Activated gamma-delta T cell treated with anti-CD3 and anti-CD28 coated beads, Interleukin-2, amount 50 U/mL, for 16 hours (primary cell): ENCODE data around the gene NELL2.

Experiments
- DNase-seq: peaks from one replicate; pipeline ENCODE4 v3.0.0-alpha.2; 2020; ENCODE audit warnings: low read depth

The NELL2 gene

DNA sequence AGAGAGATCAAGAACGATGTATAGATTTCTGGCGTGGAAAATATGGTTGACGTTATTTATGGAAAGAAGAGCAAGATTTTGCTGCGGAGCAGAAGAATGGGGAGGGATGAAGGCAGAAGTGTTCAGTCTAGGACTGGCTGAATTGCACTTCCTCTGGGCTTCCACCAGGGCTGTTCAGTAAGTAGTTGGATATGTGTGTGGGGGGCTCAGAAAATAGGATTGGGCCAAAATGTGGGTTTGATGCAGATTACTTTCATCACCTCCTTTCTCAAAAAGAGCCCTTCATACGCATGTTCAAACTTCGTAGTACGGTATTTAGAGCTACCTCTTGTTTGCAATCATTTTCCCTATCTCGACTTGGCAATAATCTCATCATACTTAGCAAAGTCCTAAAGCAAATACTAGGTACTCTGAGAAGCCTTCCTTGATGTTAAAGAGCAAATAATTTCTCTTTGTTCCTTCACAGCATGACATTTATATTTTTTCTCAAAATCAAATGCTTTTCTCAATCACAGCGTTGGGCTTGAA, 349.4 kb downstream of the NELL2 start:
- no peak for DNase-seq

DNA sequence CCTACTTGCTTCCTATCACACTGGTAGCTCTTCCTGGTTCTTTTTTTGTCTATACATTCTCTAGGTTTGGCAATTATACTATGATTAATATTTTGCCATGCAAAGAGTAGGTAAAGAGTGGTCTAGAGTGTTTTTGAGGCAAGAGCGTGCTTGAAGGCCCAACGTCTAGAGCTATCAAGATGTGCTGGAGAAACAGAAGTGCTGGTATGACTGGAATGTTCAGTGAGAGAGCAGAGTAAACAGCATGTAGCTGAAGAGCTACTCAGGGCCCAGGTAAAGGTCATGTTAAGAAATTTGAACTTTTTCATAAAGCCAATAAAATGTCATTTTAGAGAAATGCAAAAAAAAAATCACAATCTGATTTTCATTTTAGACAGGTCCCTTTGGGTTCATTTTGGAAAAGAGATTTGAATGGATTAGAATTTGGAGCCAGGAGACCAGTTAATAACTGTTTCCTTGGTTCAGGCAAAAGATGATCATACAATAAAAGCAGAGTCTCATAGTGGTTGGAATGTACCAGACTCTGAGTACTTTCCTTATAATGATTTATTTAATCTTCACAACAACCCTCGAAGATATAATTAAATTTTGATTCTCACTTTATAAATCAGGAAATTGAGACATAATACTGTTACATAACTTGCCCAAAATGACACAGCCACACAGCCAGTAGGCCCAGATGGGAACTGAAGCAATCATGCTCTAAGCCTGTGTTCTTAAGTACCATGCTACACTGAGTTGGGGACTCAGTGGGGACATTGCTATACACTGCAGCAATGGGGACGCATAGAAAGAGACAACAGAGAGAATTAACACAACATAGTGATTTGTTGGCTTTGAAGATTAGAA, 350.1 kb downstream of the NELL2 start:
- no peak for DNase-seq

DNA sequence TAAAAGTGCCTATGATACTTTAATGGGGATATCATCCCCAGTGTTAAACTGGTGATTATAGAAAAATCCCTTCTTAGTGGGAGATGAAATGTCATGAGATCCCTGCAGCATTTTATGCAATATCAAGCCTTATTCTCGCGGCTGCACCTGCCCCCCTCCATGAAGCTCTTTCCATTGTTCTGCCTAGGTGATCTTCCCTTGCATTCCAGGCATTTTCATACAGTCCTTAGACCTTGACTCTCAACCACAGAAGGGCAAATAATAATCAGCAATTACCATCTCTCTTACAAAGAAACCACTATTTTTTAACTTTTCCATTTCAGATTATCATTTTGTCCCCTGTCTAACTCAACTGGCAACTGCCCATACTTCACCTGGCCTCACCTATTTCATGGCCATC, 352.3 kb downstream of the NELL2 start:
- no peak for DNase-seq

DNA sequence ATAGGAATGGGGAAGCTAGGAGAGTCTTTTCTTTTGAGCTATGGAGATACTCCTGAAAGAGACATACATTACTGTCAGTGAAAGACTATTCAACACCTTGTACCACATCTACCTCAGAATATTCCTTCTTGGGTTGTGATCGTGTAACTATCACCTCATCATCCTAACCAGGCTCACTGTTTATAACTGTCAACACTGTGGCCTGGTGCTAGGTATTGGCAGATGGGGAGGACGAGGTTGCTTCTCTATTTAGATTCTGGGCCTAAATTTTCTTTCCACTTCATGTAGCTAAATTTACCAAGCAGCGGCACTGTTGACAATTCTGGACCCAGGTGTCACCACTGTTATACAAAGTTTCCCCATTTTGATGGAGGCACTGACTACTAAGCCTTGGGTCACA, 354.4 kb downstream of the NELL2 start:
- DNase-seq: no peak

DNA sequence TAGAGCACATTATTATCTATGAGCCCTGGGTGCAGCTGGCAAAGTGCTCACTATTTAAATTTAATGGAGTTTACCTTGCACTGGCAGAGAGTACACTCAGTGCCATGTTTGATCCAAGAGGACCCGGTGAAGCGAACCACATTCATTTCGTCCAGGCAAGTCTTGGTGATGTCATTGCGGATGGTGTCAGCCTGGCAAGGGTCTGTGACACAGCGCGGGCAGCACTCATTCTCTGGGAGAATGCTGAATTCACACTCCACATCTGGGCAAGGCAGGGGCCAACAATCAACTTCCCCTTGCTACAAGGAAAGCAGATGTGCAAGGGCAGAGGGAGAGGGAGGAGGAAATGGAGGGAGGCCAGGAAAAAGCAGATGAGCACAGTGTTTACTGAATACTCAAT, 356.2 kb downstream of the NELL2 start:
- DNase-seq: no peak

DNA sequence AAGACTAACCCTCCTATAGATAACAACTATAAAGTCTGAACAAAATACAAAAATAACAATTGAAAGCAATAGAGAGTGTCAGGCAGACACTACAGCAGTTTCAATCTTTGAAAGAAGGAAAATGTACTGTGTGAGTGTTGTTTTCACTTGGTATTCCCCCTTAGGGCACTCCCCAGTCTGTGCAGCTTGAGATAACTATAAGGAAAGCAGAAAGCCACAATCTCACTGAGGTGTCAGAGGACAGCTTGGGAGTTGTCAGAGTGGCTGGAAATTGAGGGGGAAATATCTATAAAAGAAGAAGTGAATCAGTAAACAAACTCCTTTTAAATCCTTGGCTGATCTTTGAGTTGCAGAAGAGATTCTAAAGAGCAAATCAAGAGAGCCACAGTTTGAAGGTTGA, 364.8 kb downstream of the NELL2 start:
- no peak for DNase-seq

DNA sequence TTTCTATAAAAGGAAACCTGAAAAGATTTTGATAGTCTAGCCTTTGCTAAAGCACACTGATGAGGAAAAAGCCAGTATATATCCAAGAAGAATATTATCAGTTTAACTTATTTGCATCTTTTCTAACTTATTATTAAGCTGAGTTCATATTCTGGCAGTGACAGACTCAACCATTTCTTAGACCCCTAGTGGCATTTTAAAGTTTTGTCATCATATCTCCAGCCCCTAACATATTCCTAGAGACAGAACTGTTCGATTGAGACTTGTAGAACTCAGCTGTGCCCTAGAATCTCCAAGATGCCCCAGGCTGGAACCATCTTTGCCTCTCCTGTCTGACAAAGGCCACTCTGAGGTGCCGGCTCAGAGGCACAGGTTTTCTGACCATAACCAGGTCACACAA, 365.6 kb downstream of the NELL2 start:
- no peak for DNase-seq

DNA sequence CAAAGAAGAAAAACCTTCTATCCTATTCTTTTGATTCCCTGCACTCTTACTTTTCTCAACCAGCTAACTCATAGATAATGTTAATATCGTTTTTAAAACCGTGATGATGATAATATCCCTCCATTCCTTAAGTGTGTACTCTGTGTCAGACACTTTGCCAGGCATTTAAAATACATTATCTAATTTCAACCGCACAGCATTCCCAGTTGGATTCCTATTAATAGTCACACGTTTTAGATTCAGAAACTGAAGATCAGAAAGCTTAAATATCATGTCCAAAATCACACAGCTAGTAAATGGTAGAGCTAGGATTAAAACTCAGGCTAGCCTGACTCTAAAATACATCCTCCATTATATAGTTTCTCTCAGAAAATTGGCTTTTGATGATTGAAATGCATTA, 366.0 kb downstream of the NELL2 start:
- DNase-seq: no peak

DNA sequence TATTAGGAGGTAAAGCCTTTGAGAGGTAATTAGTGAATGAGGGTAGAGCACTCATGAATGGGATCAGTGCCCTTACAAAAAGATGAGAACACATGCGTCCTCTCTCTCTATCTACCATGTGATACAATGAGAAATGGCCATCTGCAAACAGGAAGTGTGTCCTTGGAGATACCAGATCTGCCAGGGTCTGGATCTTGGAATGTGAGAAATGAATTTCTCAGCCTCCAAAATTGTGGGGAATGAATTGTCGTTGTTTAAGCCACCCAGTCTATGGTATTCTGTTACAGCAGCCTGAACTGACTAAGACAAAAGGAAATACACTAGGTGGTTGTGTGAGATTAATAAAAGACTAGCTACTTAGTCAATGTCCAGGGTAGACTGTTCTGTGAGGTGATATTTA, 366.6 kb downstream of the NELL2 start:
- no peak for DNase-seq

DNA sequence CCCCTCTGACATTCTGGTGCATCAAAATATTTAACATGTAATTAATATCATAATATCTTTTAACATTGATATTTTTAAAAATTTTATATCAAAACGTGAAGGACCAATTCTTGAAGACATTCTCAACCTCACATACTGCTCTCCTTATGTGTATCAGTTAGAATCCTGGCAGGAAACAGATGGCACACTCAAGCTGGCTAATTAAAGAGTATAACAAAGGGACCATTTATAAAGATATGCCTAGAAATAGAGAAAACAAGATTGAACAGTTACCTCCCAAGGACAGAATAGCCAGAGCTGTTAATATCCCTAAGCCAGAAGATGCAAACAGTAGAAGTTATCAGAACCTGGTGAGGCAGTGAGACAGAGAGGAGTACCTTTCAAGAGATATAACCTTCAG, 368.7 kb downstream of the NELL2 start:
- DNase-seq: no peak

DNA sequence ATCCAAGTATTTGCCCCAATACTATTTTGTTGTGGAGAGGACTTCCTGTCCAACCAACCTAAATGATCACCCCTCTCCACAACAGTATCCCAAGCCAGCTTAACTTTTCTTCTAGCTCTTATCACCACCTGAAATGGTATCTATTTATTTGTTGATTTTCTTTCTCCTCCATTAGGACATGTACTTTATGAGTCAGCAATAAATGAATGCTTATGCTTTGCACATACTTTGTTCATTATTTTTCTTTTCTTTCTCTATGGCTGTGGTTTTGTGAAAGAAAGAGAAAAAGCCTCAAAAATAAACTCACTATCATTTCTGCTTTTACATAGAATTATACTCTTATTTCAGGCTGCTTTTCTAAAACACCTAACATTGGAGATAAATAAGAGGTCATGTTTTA, 371.3 kb downstream of the NELL2 start:
- no peak for DNase-seq

DNA sequence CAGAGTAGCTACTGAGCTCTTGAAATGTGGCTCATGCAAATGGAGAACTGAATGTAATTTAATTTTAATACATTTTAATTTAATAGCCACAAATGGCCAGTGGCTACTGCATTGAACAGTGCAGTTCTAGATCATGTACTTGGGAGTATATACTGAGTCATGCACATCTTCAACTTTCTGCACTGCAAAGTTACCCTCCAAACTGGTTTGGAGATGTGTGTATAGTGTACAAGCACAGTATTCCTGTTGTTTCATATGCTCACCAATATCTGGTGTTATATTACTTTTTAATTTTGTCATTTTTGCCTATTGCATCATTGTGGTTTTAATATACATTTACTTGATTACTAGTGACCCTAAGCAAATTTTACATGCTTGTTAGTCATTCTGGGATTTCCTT, 372.8 kb downstream of the NELL2 start:
- DNase-seq: no peak

DNA sequence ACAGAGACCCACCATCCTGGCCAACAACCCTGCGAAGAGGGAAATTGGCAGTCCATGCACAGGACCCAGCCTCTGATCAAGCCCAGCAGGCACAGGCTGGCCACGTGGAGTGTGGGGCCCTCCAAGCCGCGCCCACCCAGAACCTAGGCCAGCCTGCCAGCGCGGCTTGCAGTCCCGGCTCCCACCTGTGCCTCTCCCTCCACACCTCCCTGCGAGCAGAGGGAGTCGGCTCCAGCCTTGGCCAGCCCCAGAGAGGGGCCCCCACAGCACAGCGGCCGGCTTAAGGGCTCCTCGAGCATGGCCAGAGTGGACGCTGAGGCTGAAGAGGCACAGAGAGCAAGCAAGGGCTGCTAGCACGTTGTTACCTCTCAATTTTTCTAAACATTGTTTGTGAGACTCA, 373.4 kb downstream of the NELL2 start:
- no peak for DNase-seq

DNA sequence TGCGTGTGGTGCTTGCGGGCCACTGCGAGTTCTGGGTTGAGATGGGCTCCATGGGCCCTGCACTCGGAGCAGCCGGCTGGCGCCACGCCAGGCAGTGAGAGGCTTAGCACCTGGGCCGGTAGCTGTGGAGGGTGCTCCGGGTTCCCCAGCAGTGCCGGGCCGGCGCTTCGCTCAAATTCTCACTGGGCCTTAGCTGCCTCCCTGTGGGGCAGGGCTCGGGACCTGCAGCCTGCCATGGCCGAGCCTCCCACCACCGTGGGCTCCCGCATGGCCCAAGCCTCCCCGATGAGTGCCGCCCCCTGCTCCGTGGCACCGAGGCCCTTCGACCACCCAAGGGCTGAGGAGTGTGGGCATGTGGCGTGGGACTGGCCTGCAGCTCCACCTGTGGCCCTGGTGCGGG, 375.7 kb downstream of the NELL2 start:
- no peak for DNase-seq

DNA sequence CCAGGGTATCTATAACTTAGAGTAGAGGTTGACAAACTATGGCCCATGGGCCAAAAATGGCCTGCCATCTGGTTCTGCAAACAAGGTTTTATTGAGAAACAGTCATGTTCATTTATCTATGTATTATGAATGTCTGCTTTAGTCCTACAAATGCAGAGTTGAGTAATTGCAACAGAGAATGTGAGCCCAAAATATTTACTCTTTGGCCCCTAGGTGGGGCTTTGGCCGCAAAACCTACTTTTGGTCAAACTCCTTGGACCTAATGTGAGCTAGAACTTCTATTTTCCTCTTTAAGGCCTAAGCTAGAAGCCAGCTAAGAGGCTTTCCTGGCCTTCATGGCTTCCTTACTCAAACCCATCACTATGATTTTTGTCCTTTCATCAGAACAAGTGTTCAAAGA, 379.1 kb downstream of the NELL2 start:
- DNase-seq: no peak

DNA sequence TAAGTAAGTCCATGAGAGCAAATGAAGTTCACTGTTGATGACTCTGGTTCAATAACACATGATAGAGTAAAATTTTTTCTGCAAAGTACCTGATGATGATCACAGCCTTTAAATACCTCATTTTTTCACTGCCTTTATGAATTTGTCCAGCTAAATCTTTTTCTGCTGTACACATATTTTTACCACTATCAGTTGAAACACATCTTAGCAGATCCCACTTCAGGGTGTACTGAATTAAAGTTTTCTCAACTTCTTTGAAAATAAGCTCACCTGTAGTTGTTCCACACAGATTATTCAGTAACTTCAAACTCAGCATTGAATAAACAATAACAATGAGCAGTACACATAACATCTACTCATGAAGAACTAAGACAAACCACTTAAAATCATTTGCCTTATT, 385.9 kb downstream of the NELL2 start:
- no peak for DNase-seq

DNA sequence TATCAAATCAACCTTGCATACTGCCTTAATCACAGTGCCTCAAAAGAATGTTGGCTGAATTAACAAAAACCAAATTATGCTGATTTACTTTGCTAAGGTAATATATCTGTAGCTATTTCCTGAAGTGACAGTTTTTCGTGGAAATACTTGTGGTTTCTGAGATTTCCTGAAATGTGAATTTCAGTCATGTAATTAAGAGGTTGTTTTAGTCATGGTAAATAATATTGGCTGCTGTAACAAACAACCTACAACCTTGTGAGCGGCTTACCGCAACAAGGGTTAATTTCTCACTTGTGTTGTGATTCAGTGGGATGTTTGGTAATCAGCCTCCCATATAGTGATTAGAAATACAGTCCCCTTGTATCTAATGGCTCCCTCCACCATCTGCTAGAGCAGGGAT, 387.9 kb downstream of the NELL2 start:
- DNase-seq: no peak

DNA sequence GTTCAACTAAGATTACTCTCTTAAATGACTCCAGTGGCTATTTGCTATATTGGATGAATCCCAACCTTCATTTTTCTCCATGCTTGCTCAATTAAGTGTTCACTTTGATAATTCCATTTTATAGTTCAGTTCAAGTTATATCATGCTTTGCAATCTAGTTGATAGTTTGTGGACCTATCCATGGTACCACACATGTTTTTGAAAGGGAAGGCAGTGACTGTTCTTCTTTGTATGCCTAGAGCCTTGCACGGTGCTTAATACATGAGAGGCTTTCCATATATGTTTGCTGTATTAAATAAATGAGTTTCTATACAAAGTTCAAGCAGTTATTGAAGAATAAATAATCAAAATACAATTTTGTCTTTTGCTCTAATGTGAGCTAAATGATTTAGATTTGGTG, 391.3 kb downstream of the NELL2 start:
- no peak for DNase-seq

DNA sequence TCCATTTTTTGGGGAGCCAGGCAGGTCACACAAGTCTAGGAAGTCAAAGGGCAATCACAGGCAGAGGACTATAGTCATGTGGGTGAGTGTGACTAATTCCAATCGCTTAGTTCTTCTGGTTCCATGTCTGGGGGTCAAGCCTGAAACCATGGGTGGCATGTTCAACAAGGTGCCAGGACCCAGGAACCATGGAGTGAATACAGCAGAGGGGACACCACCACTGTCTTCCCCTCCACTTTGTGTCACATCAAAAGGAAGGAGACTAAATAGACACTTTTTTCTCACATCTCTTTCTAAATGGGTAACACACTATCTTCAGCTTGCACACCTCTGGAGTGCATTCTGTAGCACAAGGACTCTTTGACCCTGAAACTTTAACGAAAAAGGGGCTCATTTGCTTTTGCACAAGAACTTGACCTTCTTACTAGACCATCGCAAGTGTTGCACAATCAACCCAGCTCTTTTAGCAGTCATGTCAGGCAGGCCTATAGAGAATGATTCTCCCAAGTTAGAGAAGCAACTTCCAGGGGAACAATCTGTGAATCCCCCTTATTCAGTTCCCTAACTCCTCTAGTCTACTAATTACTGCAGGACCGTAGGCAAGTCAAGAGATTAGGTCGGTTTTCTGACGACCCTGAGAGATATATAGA, 398.7 kb downstream of the NELL2 start:
- DNase-seq: no peak

DNA sequence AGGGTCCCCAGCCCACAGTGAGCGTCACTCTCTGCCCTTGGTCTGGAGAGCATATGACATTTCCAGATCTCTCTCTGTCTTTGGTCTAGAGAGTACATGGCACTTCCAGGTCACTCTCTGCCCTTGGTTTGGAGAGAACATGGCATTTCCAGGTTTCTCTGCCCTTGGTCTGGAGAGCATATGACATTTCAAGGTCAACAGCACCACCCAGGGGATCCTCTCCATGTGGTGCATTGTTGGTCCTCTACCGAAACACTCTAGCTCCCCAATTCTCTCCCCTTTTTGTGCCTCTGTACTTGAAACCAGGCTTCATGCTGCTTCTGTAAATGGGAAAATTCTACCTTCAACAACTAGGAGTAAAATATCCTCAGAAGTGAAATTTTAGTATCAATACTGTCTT, 399.4 kb downstream of the NELL2 start:
- no peak for DNase-seq

DNA sequence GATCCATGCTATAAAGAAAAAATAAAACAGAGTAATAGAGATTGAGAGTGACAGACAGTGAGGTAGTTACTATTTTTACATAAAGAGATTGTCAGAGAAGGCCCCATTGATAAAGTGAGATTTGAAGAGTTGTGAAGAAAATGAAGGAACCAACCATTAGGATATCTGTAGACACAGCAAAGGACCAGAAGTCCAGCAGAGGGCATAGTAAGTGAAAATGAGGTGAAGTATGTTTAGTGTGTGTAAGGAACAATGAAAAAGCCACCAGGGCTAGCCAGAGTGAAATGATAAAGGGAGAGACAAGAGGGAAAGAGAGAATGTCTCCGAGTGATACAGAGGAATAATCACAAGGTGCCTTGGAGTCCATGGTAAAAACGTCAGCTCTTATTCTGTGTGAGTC, 411.0 kb downstream of the NELL2 start:
- DNase-seq: no peak

DNA sequence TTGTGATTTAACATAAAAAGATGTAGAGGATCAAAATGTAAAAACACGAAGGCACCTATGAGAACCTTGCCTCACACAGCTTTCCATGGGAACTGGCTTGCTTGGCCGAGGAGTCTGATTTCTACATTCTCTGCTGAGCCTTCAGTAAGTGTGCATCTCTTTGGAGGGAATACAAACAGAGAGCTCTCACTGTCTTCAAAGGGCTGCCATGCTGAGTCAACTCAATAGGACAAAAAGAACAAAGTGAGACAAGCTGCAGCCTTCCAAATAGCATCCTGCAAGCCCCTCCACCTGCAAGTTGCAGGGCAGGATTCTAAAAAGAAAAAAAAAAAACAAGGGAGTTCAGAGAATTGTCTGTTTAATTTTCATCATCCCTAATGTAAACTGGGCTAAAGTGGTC, 411.9 kb downstream of the NELL2 start:
- DNase-seq: no peak

DNA sequence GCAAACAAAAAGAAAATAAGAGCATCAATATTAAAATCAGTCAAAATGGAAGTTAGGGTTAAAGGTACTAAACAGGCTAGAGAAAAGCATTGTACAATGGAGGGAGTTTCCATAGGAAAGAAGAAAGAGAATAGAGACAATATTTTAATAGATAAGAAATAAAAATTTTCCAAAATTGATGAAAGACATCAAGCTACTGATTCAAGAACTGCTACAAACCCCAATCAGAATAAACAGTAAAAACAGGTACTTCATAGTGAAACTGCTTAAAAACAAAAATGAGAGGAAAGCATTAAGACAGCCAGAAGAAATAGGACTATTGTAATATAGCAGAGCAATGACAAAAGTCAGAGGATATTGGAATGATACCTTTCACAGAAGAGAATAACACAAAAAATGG, 413.4 kb downstream of the NELL2 start:
- DNase-seq: no peak

DNA sequence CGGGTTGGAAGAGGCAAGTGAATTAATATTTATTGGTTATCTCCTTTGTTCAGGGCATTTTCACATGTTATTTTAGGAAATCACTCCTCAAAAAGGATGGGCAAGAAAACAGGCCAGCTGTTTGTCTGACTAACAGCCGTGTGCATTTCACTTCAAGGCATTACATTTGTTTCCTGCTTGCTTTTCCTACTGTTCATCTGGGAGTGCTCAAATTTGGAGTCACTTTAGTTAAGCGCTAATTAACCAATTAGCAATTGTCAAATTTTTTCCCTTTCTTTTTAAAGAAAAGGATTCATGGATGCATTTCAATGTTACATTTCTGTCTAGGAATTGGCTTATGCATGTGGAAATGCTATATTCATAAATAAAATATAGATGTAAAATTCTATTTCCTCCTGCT, 415.9 kb downstream of the NELL2 start:
- DNase-seq: no peak
